Inflammatory macrophage (primary cell): ENCODE data around the gene FBXW11.
"Not testable (repeated sequence)": the region's sequence is repeated elsewhere in the genome, so short reads cannot be mapped to it uniquely, and the experiment has no call there.

Source experiments
- DNase-seq, 2 donors: peaks; one replicate each; pipeline ENCODE4 v3.0.0-alpha.2; 2020 to 2022

The FBXW11 gene

DNA sequence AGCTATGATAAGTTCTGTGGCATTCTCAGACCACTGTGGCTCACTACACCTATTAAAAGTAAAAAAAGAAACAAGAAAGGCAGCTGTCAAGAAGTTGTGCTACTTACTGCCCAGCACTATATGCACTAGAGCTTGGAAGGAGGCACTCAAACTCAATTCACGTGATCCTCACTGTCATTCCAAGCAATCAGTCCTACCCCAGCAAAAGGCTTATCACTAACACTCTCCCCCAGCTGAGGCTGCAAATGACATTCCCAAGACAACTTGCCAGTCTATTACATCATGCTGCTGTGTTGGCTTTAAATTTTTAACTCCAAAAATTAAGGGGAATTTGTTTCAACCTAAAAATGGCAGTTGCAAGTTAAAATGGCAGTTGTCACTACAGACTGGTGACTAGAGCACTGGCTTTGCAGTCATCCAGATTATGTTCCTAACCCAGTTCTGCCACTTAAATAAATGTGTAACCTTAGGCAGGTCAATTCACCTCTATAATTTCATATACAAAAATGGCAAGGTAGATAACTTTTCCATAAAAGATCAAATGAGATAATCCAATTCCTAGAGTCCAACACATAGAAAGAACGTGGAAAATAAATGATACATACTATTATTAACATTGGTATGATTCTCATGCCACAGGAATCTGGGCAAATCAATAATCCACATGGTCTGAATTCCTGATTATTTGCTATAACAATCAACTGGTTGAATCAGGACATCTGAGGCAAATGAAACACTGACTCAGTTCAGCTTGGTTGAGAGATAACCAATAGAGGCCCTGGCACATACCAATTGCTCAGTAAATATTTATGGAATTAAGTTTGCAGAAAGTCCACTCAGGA, 52.4 kb downstream of the FBXW11 start:
- DNase-seq: no peak

GRCh38 chr5:171952021-171952420, 54.4 kb downstream of the FBXW11 start:
- DNase-seq: no peak

DNA sequence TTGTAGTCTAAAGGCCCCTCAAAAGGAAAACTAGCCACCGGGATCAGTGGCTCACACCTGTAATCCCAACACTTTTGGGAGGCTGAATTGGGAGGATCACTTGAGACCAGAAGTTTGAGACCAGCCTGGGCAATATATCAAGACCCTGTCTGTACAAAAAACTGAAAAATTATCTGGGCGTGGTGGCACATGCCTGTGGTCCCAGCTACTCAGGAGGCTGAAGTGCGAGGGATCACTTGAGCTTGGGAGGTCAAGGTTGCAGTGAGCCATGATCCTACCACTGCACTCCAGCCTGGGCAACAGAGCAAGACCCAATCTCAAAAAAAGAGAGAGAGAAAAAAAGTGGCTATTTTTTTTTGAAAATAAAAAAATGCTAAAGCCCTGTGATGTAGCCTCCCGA, 55.2 kb downstream of the FBXW11 start:
- DNase-seq: no peak

- DNase-seq: no peak
Measured at GRCh38 chr5:171946000-171946781, 60.2 kb downstream of the FBXW11 start.

DNA sequence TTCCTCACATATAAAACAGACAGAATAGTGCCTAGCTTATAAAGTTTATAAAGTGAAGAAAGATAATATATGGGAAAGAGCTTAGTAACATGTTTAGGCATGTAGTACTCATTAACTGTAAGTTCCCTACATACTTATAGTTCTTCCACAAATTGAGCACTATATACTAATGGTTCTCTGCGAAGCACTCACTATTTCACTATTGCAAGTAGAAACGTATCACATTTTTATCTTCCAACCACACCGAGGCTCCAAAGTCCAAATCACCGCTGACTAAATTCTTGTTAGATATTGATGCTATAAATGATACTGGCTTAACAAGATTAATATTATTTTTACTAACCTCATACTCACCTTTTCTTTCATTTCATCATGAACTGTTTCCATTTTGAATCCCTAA, 61.0 kb downstream of the FBXW11 start:
- no peak for DNase-seq

GRCh38 chr5:171945066-171945465, 61.4 kb downstream of the FBXW11 start:
- no peak for DNase-seq

GRCh38 chr5:171942112-171942516, 64.3 kb downstream of the FBXW11 start:
- not testable (repeated sequence) for DNase-seq

DNA sequence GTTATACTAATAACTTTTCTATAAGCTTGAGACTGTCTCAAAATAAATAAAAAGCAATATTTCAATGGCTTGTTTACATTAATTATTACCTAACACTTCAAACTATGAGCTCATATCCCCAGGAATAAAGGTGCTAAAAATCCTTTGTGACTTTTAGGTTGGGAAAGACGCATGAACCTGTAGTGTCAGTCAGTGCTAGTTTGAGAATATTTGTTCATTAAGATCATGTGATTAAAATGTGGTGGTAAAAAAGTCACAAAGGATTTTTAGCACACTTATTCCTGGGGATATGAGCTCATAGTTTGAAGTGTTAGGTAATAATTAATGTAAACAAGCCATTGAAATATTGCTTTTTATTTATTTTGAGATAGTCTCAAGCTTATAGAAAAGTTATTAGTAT, 64.8 kb downstream of the FBXW11 start:
- DNase-seq: not testable (repeated sequence)

DNA sequence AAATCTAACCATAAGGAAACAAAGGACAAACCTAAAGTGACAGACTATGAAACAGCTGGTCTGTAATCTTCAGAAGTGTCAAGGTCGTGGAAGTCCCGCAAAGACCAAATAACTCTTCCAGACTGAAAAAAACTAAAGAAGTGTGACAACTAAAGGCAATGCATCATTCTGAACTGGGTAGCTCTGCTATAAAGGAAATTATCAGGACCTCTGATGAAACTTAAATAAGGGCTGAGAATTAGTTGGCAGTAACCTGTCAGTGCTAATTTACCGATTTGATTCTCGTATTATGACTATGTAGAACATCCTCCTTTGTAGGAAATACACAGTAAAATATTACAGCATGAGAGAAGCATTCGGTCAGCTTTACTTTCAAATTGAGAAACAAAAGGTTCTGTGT, 65.2 kb downstream of the FBXW11 start:
- DNase-seq: not testable (repeated sequence)

DNA sequence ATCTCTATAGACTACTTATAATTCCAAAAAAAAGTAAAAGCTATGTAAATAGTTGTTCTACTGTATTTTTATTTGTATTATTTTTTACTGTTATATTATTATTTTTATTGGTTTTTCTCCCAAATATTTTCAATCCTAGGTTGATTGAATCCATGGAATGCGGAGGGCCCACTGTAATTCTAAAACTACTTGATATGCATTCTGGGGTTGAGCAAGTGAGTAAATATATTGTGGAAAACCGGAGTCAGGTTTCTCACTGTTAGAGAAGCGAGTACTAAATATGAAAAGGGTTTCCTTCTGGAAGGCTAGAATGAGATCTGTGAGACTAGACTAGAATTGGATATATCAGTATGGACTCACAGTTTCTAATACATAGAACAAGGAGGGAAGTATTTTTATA, 66.5 kb downstream of the FBXW11 start:
- no peak for DNase-seq

- no peak for DNase-seq
Measured at GRCh38 chr5:171938358-171938757, 68.1 kb downstream of the FBXW11 start.

DNA sequence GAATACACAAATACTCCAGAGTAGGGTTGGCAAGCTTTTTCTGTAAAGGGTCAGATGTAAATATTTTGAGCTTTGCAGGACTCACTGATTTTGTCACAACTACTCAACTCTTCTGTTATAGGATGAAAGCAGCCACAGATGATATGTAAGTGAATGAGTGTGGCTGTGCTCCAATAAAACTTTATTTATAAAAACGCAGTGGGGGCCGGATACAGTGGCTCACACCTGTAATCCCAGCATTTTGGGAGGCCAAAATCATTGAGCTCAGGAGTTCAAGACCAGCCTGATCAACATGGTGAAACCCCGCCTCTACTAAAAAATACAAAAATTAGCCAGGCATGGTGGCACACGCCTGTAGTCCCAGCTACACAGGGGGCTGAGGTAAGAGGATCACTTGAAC, 69.1 kb downstream of the FBXW11 start:
- no peak for DNase-seq

GRCh38 chr5:171934586-171934985, 71.9 kb downstream of the FBXW11 start:
- no peak for DNase-seq

- DNase-seq: no peak
Measured at GRCh38 chr5:171931163-171931562, 75.3 kb downstream of the FBXW11 start.

- DNase-seq: no peak
Measured at GRCh38 chr5:171927345-171927941, 79.0 kb downstream of the FBXW11 start.

DNA sequence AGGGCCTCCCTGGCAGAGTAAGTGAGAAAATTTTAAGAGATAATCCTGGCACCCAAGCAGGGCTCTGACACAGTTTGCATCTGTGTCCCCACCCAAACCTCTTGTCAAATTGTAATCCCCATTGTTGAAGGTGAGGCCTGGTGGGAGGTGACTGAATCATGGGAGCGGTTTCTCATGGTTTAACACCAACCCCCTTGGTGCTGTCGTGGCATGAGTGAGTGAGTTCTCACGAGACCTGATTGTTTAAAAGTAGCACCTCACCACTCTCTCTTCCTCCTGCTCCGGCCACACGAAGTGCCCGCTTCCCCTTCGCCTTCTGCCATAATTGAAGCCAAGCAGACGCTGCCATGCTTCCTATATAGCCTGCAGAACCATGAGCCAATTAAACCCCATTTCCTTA, 80.1 kb downstream of the FBXW11 start:
- DNase-seq: peak; percentile 6 to 34

DNA sequence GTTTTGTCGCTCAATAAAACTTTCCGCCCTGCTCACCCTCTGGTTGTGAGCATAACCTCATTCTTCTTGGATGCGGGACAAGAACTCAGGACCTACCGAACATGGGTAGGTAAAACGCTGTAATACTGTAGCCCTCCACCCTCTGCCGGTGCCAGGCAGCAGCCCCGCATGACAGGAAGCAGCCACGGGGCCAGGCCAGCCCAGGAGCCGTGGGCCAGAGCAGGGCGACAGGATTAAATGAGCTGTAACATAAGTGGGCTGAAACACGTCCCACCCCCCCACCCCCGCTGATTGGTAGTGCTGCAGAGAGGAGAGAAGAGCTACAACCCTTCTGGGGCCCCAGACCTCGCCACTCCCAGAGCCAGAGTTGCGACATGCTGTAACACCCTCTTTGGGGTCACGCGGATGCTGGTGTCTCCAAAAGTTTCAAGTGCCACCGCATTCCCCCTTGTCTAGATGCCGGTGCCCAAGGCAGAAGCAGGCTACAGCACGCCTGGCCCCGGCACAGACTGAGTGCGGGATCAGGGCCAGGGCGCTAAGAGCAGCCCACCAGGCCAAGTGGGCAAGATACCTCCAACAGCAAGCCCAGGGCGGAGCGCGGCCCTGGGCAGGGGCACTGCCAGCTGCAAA, 81.8 kb downstream of the FBXW11 start:
- DNase-seq: no peak

GRCh38 chr5:171920765-171921391, 85.6 kb downstream of the FBXW11 start:
- no peak for DNase-seq

- not testable (repeated sequence) for DNase-seq
Measured at GRCh38 chr5:171915700-171916099, 90.7 kb downstream of the FBXW11 start.

DNA sequence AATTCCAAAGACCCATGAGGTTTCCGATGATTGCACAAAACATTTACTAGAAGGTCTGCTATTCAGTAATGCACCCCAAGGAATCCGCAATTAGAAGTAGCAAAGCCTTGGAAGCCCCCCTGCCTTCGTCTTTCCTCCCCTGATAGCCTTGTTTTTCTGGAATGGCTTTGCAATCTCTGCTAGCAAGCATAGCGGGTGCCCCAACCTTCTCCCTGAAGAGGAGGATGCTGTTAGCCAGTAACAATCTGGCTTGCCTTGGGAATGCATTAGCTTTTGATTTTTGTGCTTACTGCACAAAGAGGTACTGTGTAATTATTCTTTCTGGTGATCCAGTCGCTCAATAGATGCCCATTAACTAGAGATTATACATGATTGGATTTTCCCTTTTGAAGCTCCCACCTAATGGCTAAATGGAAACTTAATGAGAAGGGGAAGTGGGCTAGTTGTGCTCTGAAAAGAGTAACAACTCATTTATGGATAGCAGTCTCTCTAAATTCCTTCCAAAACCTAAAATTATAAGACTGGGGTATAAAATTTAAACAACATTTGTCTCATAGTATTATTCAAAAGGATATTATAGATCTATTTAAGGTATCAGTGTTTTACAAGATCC, 91.6 kb downstream of the FBXW11 start:
- no peak for DNase-seq

DNA sequence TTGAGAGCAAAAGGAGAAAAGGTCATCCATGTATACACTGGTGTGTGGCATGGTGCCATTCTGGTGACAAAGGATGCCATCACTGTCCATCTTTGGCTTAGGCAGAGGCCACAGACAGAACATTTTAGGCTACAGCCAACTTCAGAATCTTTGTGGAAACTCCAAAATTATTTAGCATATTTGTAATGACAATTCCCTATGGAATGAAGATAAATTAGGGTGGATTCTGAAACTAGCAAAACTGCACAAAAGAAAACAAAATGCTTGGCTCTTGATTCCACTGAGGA, 92.5 kb downstream of the FBXW11 start:
- no peak for DNase-seq

GRCh38 chr5:171911152-171911551, 95.3 kb downstream of the FBXW11 start:
- DNase-seq: no peak
